GM08714 (cell line): ENCODE data around the gene ARMC5.

Experiments
- H3K4me3 ChIP-seq: fragments of 200-500 bp; sonication (Bioruptor generic); 2 replicates; pipeline ENCODE4 v1.5.1; 2014; ENCODE audit warnings: mild to moderate bottlenecking, low read length, inconsistent platforms
- ZNF274 ChIP-seq: IDR thresholded peaks from 2 replicates; pipeline ENCODE4 v1.6.1; 2012; ENCODE audit warnings: mild to moderate bottlenecking, low read depth, low read length

Gene ARMC5

GRCh38 chr16:31451681-31452351 lies 7.5 kb upstream of the ARMC5 start:
- TF ChIP-seq ZNF274, result no peak
- H3K4me3 ChIP-seq, result no peak overlapping the region

- no peak for TF ChIP-seq ZNF274
- H3K4me3 ChIP-seq, result no peak overlapping the region
Measured at GRCh38 chr16:31452631-31453106, 6.6 kb upstream of the ARMC5 start.

GRCh38 chr16:31453255-31454204 lies 5.8 kb upstream of the ARMC5 start:
- no peak overlapping the region for H3K4me3 ChIP-seq

GRCh38 chr16:31455601-31456314 lies 3.5 kb upstream of the ARMC5 start:
- TF ChIP-seq ZNF274, result no peak
- no peak overlapping the region for H3K4me3 ChIP-seq

More at GRCh38 chr16:31453255-31454204, 5.8 kb upstream of the ARMC5 start:
- no peak for TF ChIP-seq ZNF274

GRCh38 chr16:31456988-31457360 lies 2.3 kb upstream of the ARMC5 start:
- H3K4me3 ChIP-seq, result no peak overlapping the region; the same call in 1 of the 2 replicates
- no peak for TF ChIP-seq ZNF274

GRCh38 chr16:31458073-31458843 lies 1.0 kb upstream of the ARMC5 start:
- TF ChIP-seq ZNF274, result no peak
- H3K4me3 ChIP-seq, result peak overlapping the region; percentile 83

GRCh38 chr16:31459687-31460581 lies 633 bp downstream of the ARMC5 start:
- TF ChIP-seq ZNF274, result no peak
- H3K4me3 ChIP-seq, result peak overlapping the region; percentile 92

GRCh38 chr16:31460582-31461002 lies 1.3 kb downstream of the ARMC5 start:
- no peak for TF ChIP-seq ZNF274
- H3K4me3 ChIP-seq, result peak overlapping the region; percentile 92

- no peak overlapping the region for H3K4me3 ChIP-seq
- no peak for TF ChIP-seq ZNF274
Measured at GRCh38 chr16:31461201-31461920, 2.1 kb downstream of the ARMC5 start.

- TF ChIP-seq ZNF274, result no peak
Measured at GRCh38 chr16:31461921-31462804, 2.9 kb downstream of the ARMC5 start.

GRCh38 chr16:31464348-31464769 lies 5.1 kb downstream of the ARMC5 start:
- no peak for TF ChIP-seq ZNF274

More at GRCh38 chr16:31461921-31462804, 2.9 kb downstream of the ARMC5 start:
- H3K4me3 ChIP-seq, result no peak overlapping the region

More at GRCh38 chr16:31464348-31464769, 5.1 kb downstream of the ARMC5 start:
- no peak overlapping the region for H3K4me3 ChIP-seq
